Sciatic nerve (tissue), 2 donors: Measurements from ENCODE around the gene UBE2A. TPM values are rescaled to one million over a fixed set of nuclear protein-coding genes. Genes with fewer than 3 reads are reported as not detected.

ENCODE experiments used
- ATAC-seq: fragments of 200-7000 bp; cut with Tn5 transposase; one replicate; pipeline ENCODE4 v1.9.1; 2020; ENCODE audit warnings: mild to moderate bottlenecking, moderate library complexity
- DNase-seq: peaks from one replicate; pipeline ENCODE4 v3.0.0-alpha.2; 2020; ENCODE audit warnings: low spot score
- intact Hi-C: fragments of 100-400 bp; cut with DNase I; formaldehyde crosslinking; loops from one replicate; pipeline ENCODE4 v1.14.2; 2022
- total RNA-seq: library from RNA; stranded (reverse); fragmentation: NEBNext Ultra II Directional; extraction: Animal tissue kit (Norgen Biotek cat#: 25700); gene quantifications from one replicate; pipeline ENCODE4 v1.2.1, GENCODE V29; 2021
- donor health status: DM: no; HTN: no; CAD: no.
- donor health status: DM: no; HTN: no; CAD: no.

Gene UBE2A
- total RNA-seq: 47.6 TPM

DNA sequence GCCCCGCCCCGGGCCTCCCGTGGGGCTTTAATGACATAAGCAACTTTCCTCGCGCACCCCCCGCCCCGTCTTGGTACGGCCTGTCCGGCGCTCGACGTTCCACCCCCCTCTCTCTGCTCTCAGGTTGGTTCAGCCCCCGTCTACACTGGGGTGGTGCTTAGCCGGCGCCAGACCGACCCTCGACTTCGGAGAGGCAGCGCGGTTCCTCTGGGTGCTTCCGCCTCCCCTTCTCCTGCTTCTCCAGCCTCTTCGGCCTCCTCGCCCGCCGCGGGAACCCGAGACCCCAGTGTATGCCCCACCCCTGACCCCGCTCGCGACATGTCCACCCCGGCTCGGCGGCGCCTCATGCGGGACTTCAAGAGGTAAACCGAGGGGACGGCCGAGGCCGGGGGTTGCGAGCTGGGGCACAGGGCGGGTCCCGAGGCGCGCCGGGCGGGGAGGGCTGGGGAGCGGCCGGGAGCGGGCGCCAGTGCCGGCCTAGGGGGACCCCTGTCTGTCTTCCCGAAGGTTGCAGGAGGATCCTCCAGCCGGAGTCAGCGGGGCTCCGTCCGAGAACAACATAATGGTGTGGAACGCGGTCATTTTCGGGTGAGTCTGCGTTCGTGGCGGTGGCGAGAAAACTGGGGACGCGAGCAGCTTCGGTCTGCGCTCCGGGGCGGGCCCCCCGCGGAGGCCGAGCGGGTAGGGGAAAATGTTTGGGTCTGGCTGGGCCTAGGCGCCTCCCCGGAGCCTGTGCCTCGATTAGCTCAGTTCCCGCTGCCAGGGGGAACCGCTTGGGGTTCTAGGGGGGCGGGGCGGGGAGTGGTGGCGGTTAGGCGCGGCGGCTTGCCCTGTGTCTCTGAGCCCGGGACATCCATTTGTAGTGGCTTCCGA is at the start of gene UBE2A:
TSS of gene UBE2A (plus strand) at position 170 of the 873 bp plus-strand sequence. CDS start at position 319, 149 bp downstream.
- ATAC-seq (peak; percentile 98), DNase-seq (peak; percentile 92)
- intact Hi-C loops: no loop called here

DNA sequence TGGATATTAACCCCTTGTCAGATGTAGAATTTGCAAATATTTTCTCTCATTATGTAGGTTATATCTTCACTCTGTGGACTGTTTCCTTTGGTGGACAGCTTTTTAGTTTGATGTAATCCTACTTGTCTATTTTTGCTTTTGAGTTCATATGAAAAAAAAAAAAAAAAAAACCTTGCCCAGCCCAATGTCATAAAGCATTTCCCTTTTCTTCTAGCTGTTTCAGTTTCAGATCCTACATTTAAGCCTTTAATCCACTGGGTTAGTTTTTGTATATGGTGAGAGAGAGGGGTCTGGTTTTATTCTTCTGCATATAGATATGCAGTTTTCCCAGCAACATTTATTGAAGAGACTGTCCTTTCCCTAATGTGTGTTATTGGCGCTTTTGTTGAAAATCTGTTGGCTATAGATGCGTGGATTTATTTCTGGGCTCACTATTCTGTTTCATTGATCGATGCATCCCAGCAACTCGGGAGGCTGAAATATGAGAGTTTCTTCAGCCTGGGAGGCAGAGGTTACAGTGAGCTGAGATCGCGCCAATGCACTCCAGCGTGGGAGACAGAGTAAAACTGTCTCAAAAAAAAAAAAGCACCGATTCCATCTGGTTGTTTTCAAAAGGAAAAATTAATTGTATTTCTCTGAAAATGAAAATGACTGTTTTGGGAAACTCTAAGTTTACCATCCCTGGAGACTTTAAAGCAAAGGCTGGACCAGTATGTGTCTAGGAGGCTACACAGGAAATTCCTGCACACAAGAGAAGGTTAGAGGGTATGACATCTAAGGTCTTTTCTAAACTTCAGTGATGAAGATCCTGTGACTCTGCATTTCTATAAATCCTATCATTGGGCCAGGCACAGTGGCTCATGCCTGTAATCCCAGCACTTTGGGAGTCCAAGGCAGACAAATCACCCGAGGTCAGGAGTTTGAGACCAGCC is 44.8 kb upstream of the UBE2A start:
- ATAC-seq (no peak), DNase-seq (no peak)
- intact Hi-C loops: no loop called here

DNA sequence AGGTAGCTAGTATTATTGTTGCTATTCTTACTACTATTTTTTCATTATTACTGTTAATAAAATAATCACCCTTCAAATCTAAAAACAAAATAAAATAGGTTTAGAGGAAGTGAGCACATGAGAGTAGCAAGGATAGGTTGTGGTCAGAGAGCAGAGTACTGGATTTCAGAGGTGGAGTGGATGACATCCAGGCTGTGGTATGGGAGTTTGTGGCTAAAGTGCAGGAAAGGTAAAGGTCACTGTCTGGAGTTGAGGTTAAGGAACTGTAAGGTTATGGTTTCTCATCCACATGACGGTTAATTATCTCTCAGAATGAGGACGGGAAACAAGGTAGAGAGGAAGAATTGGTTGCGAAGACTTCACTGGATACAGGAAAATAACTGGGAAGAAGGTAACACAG is 36.9 kb upstream of the UBE2A start:
- ATAC-seq (no peak), DNase-seq (no peak)
- intact Hi-C loops: no loop called here

DNA sequence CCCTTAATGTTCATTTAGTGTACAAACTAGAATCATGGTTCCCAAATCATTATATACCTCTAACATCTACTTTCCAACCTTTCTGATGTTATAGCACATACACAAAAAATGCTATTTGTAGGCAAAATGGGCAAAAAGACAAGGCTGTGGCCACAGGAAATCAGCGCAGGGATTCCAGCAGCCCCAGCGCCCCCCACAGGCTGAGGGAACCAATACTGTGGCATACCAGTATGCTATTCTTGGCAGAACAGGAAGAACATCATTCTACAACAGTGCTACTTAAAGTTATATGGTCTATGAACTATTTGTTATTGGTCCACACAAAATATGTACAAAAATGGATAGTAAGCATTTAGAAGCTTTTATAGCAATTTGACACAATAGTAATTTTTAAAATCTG is 34.5 kb upstream of the UBE2A start:
- ATAC-seq (no peak), DNase-seq (no peak)
- intact Hi-C loops: no loop called here

DNA sequence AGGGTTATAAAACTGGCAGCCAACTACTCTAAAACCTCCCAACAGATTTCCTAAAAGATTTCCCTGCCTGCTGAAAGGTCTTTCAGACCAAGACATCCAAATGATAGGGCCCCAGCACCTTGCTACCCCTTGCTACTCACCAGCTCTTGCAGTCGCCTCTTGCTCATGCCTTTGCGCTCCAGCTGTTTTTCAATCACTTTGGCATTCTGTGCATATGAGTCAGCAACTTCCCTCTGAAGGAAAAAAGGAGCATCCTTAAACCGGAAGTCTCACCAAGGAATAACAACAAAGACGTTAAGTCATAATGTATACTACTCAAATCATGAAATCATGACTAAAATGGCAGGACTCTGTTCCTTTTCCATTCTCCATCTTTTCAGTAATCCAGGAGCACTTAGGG is 33.2 kb upstream of the UBE2A start:
- intact Hi-C loops: no loop called here
- ATAC-seq: no peak
- DNase-seq: no peak

DNA sequence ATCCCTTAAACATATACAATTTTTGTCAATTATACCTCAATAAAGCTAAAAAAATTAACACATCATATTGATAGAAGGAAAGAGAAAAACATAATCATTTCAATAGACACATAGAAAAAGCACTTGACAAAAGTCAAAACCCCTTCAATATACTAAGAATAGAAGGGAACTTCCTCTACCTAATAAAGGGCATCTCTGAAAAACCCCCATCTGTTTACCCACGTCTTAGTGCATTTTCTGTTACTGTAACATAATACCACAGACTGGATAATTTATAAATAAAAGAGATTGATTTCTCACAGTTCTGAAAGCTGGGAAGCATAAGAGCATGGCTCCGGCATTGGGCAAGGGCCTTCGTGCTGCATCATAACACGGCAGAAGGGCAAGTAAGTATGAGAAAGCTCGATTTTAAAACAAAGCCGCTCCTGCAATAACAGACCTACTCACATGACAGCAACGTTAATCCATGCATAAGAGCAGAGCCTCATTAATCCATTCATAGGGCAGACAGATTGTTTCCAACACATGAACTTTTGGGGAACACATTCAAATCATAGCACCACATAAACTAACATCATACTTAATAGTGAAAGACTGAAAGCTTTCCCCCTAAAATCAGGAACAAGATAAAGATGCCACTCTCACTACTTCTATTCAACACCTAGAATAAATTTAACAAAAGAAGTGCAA is 24.9 kb upstream of the UBE2A start:
- DNase-seq: no peak
- ATAC-seq: no peak
- intact Hi-C loops: no loop called here

DNA sequence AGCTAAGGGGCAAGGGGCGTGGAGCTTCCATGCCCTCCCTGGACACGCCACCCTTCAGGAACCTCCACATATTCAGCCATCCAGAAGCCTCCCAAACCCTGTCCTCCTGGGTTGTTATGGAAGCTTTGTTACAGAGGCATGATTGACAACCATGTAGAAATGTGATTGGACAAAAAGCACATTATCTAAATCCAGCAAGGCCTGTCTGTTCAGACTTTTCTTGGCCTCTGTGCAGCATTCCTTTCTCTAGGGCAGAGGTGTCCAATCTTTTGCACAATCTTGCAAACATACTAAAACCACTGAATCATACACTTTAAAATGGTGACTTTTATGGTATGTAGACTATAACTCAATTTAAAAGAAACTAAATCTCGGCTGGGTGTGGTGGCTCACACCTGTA is 21.9 kb upstream of the UBE2A start:
- no peak for DNase-seq
- no peak for ATAC-seq
- intact Hi-C loops: no loop called here

DNA sequence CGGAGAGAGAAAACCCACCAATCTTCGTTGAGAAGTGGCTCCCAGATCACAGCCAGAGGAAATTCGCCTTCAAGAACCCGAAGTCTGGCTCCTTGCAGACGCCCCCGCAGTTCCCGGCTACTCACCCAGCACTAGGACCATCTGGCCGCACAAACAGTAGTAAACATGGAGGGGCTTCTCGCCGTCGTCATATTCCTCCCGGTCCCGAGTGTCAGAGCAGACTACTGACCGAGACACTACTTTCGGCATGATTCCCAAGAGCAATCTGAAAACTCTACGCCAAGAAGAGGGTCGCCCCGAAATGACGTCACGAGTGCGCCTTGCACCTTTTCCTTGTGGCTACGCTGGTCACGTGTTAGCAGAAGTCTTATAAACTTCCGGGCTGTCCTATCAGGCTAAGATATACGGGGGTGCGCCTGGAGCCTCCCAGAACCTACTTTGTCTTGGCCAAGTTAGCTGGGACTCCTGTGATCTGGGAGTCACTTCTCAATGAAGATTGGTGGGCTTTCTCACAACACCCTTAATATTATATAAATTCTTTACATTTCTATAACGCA is 9.2 kb upstream of the UBE2A start, which contains the start of gene STEEP1:
TSS of gene STEEP1 (minus strand) at position 303 of the 557 bp plus-strand sequence. CDS start at position 249, 54 bp downstream.
- DNase-seq: peak; percentile 91
- intact Hi-C loops: no loop called here
- peak; percentile 97 for ATAC-seq

DNA sequence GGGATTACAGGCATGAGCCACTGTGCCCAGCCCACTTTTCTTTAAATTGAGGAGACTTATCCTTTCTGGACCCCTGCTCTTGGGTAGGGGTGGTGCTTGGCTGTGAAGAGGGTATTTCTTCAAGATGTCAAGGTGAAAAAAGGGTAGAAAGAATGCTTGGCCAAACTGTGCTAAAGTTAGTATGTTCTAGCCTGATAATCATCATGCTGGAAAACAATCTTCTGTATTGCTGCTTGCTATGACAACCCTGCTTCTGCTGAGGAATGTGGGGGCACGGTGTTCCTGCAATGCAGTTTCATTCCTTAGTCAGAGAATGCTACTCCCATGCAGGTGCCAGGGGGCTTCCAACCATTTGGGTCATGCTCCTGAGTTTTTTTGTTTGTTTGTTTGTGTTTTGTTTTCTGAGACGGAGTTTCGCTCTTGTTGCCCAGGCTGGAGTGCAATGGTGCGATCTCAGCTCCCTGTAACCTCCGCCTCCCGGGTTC is 4.0 kb upstream of the UBE2A start:
- intact Hi-C loops: no loop called here

DNA sequence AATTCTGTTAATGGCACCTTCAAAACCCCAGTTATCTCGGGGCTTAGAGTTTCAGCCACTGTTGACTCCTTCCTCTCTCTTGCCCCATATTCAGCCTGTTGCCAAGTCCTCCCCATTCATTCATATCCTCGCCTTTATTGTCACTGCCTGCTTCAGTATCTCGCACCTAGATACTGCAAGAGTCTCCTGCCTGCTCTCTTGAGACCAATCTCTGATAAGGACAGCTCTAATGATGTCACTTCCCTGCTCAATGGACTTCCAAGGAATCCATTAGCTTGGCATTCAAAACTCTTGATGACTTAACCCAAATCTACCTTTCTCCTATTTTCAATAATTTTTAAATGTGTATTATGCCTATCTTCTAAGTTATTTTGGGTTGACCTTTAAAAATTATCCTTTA is 1.1 kb upstream of the UBE2A start:
- intact Hi-C loops: no loop called here
- DNase-seq: no peak

More for the DNA sequence above, 4.0 kb upstream of the UBE2A start:
- DNase-seq: no peak
- no peak for ATAC-seq

DNA sequence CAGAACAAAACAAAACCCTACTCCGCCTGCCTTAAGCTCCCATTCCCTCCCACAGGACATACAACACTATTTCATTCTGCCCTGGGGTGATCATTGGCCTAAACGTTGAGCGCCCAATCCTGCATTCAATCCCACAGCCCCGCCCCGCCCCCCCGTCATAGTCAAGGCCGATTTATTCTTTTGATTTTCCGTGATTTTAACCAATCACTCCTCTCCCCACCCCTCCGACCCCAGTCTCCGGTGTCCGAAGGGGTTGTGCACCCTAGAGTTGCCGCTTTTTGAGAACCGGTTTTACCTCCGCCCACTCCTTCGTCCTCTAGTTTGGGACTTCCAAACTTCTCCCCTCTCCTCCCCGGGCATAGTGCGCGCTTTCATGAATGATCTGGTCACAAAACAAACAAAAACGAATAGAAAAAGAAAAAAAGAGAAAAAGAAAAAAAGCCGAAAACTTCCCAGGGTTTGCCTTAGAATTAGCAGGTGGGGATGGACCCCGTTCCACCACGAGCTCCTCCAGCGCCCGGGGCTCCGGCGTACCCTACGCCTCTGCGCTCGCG is 446 bp upstream of the UBE2A start:
- peak; percentile 61 for DNase-seq
- peak; percentile 60 for ATAC-seq
- intact Hi-C loops: no loop called here

More for the DNA sequence above, 1.1 kb upstream of the UBE2A start:
- no peak for ATAC-seq

DNA sequence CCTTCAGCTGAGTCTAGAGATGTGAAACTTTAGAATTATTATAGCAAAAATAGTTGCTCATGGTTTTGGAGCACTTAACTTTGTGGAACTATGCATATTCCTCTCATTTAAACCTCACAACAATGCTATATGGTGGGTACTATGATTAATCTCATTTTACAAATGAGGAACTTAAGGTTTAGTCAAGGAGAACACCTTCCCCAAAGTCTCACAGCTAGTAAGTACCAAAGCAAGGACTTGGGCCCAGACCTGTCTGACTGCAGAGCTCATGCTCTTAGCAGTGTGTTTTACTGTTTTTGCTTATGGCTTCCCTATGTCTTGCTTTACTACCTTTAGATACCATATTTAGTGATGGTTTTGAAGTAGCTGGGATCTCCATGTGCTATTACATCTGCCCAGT is 5.1 kb downstream of the UBE2A start:
- ATAC-seq (no peak), DNase-seq (no peak)
- intact Hi-C loops: no loop called here

DNA sequence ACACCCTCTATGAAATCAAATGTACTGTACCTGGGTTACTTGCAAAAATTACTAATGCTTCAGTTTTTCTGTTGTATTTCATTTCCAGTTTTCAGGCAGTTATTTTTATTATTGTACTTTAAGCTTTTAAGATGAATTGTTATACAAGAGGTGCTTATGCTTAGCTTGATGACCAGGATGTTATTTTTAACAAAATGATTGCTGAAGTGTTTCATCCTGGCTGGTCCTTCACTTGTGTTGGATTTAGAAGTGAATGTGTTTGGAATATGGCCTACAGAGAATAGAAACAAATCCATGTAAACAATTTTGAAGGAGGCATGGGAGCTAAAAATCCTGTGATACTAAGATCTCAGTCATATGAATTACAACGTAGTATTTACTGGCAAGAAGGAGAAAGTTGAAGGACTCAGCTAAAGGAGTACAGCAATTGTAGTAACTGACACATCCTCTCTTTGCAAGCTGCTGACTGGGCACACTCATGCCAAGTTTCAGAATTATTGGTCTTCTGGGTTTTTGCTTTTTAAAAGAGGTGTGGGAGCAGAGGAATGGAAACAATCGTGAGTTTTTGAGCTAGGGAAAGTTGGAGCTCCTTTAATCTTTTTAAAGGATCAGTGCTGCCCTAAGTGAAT is 9.2 kb downstream of the UBE2A start:
- DNase-seq (no peak), ATAC-seq (no peak)
- intact Hi-C loops: no loop called here

DNA sequence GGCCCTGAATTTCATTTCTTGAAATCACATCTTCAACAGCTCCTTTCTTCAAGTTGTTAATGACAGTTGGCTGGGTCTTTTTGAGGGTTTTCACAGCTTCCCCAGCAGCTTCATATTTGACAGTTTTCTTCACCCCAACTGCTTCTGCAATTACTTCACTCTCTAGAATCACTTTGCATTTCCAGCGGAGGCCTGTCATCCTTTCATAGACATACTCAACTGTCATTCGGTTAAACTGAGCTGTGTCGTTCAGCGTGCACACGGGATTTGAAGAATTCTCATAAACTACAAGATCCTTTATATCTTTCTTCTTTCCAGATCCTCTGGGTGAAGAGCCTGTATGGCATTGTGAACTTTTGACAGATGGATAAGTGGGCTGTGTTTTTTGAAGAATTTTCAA is 15.4 kb downstream of the UBE2A start:
- ATAC-seq (no peak), DNase-seq (no peak)
- intact Hi-C loops: no loop called here

DNA sequence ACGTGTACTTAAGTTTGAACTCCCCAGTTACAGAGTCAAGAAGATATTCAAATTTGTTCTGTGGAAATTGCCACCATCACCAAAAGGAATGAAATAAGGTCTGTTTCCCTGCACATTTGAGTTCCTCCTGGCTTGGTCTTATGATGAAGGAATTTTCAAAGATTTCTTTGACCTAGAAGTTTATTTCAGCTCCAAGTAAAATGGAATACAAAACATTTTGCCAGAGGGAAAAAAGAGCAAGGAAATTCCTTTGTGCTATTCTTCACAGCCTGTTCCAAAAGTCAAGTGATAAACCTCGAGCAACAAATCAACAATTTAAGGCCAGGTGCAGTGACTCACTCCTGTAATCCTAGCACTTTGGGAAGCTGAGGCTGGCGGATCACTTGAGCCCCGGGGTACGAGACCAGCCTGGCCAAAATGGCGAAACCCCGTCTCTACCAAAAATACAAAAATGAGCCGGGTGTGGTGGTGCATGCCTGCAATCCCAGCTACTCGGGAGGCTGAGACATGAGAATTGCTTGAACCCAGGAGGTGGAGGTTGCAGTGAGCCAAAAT is 28.4 kb downstream of the UBE2A start:
- intact Hi-C loops: no loop called here
- no peak for ATAC-seq
- no peak for DNase-seq

DNA sequence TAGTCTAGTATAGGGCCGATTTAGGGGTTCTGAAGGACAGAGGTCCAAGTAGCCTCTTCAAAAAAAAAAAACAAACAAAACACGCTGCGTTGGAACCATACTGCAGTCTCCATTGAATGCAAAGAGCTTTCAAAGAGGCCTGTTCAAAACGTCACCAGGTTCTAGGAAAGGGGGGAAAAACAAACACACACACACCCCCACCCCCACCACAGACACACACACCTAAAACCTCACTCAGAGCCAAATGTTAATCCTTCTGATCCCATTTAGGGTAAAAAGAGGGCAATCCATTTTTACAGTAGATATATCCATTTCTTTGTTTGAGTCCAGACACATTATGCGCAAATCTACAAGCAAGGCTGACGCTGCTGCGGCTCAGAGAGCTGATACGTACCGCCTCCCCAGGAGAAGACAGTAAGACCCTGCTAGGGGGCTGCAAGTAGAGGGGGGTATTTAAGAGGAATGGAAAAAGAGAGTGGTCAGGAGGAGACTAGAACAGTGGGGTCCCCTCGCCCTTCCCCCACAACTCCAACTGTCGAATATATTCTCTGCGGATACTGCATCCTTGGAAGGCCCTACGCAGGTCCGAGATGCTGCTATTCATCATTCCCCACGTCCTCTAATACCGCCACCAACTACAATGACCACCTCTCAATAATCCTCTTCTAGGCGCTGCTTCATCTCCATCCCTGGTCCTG is 30.6 kb downstream of the UBE2A start:
- ATAC-seq: no peak

More for the DNA sequence above, 30.6 kb downstream of the UBE2A start:
- intact Hi-C loops: no loop called here
- DNase-seq: no peak
